SIG-M5 treated with dmso at 0.1 percent for 504 hours (cell line): Measurements from ENCODE around the gene DES.
A peak's percentile ranks its signal among the peaks of the same experiment; 100 is the strongest.

ENCODE experiments used
- DNase-seq: peaks from one replicate; lab custom pipeline; 2025; ENCODE audit not compliant: unreplicated experiment; lab: John Stamatoyannopoulos, UW

Gene DES

GRCh38 chr2:219470429-219470828 lies 52.3 kb downstream of the DES start:
- no peak for DNase-seq

- DNase-seq = no peak
Measured at GRCh38 chr2:219471476-219472371, 53.5 kb downstream of the DES start.

GRCh38 chr2:219472629-219473187 lies 54.5 kb downstream of the DES start:
- DNase-seq = no peak

- DNase-seq = no peak
Measured at GRCh38 chr2:219473511-219473910, 55.3 kb downstream of the DES start.

GRCh38 chr2:219474285-219475060 lies 56.3 kb downstream of the DES start:
- no peak for DNase-seq

- no peak for DNase-seq
Measured at GRCh38 chr2:219475278-219475677, 57.1 kb downstream of the DES start.

- DNase-seq = peak; percentile 16
Measured at GRCh38 chr2:219475697-219476651, 57.8 kb downstream of the DES start.
